ENCODE data around the gene ST6GALNAC4. TPM values are rescaled to one million over a fixed set of nuclear protein-coding genes. Genes with fewer than 3 reads are reported as not detected.
A peak's percentile ranks its signal among the peaks of the same experiment; 100 is the strongest.

The ST6GALNAC4 gene
- total and polyA plus RNA-seq, 2 experiments from 2014 or later = 48.8 to 119 TPM

DNA sequence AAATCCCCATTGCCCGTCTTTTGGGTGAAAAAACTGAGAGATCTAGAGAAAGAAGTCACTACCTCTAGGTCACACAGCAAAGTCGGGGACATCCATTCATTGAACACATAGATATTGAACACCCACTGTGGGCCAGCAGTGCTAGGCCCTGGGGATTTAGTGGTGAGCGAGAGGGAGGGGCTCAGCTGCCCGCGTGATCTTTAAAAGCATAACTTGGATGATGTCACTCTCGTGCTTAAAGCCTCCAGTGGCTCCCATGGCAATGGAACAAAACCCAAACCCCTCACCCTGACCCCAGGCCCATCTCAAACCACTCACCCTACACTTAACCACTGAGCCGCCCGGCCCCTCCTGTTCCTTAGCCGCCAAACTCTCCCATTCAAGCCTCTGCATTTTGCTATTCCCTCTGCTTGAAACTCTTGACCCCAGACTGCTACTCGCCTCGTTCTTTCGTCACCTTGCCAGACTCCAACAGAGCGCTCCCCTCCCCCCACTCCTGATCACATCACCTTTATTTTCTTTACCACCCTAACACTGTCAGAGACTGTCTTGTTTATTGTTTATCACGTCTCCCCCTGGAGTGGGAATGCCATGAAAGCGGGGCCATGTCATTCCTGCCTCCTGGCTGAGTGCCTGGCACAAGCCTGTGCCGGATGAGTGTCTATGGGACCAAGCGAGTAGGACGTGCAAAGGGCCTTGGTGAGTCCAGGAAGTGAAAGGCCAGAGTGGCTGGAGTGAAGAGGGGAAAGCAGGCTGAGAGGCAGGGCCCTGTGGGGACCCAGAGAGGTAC is 14.4 kb upstream of the ST6GALNAC4 start:
- TF ChIP-seq CTCF (IDR thresholded peaks at IDR 0.05; ENCODE audit: low read depth, low read length) = no peak
- peak overlapping the region; percentile 43 for H3K4me3 ChIP-seq
- H3K27me3 ChIP-seq = peaks cover 30% of the 10 kb centered on the region
- H3K27ac ChIP-seq = no peak overlapping the region
- H3K9me3 ChIP-seq (ENCODE audit: low read depth) = no peaks in the 10 kb centered on the region
- no peaks in the 10 kb centered on the region for H3K36me3 ChIP-seq
- DNase-seq (ENCODE audit: low read depth in 1 of 2, low spot score in 1 of 2) = peak in 1 of 2 donors; percentile 74
- H3K4me1 ChIP-seq (ENCODE audit: low read depth) = no peaks in the 10 kb centered on the region

DNA sequence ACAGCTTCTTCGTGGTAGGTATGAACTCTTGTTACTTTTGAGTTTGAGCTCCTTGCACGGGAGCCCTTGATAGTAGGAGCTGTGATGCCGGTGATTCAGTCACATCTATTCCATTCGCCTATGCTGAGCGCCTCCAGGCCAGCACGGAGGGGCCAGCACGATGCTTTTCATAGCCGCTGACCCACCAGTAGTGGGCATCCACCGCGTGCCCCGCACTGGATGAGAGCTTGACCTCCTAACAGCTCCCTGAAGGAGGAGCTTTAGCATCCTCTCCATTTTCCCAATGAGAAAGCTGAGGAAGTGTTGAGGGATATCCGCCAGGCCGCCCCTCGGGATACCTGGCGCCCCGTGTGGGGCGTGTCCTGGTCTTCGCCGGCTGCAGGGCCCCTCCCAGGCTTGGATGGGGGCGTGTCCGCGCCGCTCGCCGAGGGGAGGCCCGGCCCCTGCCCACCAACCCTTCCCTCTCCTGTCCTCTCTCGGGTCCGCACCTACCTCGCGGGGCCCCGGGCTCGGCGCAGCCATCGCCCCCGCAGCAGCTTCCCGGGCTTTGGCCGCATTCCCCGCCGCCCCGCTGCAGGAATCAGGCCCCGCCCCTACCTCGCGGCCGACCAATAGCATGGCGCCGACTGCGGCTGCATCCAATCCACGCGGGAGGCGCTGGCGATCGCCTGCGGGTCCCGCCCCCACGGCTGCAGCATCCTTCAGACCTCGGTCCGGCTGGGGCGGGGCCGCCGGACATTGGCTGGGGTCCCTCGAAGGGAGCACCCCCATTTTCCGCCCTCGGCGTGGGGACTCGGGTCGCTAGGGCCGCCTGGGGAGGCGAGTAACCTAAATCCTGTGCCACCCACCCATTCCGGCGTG is 13.6 kb upstream of the ST6GALNAC4 start, which contains the start of gene PIP5KL1:
Gene PIP5KL1 (minus strand): TSS at position 547 of the 861 bp plus-strand sequence. CDS start 25 bp downstream, at position 522.
- peak; percentile 20 for TF ChIP-seq CTCF (IDR thresholded peaks at IDR 0.05; ENCODE audit: low read depth, low read length)
- peaks cover 36% of the 10 kb centered on the region for H3K27me3 ChIP-seq
- H3K4me3 ChIP-seq = peak within 1 kb of the TSS; percentile 43
- no peaks in the 10 kb centered on the region for H3K9me3 ChIP-seq (ENCODE audit: low read depth)
- H3K36me3 ChIP-seq = no peaks in the 10 kb centered on the region
- H3K4me1 ChIP-seq (ENCODE audit: low read depth) = no peaks in the 10 kb centered on the region
- H3K27ac ChIP-seq = no peak within 1 kb of the TSS
- peak; percentile 88 to 92 for DNase-seq (ENCODE audit: low read depth in 1 of 2, low spot score in 1 of 2)

GRCh38 chr9:127929625-127929979 is 12.8 kb upstream of the ST6GALNAC4 start:
- Histone ChIP-seq H3K27me3 (peaks cover 36% of the 10 kb centered on the region), H3K36me3 (no peaks in the 10 kb centered on the region), H3K9me3 (ENCODE audit: low read depth) (no peaks in the 10 kb centered on the region), H3K4me1 (ENCODE audit: low read depth) (no peaks in the 10 kb centered on the region), H3K27ac (no peak overlapping the region), H3K4me3 (no peak overlapping the region)
- no peak for DNase-seq (ENCODE audit: low read depth in 1 of 2, low spot score in 1 of 2)
- no peak for TF ChIP-seq CTCF (IDR thresholded peaks at IDR 0.05; ENCODE audit: low read depth, low read length)

DNA sequence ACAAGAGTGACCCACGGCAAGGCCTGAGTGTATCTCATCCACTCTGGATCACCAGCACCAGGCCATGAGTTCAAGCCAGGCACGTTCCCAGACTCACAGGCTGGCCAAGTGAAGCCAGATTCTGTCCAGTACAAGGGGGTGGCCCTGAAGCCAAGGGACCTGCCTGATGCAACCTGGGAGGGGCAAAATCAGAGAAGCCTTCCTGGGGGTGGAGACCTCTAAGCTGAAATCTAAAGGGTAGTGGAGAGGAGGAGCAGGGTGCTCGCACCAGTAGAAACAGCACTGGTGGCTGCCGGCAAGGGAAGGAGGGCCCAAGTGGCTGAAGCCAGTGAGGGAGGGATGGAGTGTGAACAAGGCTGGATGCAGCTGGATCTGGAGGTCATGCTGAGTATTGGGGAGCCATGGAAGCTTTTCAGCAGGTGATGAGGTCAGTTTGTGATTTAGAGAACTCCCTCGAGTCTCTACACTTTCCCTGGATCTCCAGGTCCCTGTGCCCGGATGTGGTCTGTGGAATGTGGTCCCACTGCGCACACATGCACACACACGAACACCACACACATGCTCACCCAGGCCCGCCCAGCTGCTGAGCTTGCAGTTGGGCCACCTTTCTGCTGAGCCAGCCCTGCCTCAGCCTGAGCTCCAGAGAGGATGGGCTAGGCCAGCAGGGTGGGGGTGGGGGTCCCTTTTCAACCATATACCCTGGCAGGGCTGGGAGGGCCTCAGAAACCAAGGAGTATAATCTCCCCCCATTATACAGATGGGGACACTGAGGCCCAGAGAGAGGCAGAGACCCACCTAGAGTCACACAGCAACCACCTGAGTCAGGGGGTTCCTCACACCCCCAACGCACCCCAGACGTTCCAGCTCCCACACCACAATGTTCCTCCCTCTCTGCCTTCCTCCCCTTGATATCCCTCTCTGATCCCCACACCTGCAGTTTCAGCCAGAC is 12.1 kb upstream of the ST6GALNAC4 start:
- peaks cover 36% of the 10 kb centered on the region for H3K27me3 ChIP-seq
- H3K27ac ChIP-seq = no peak overlapping the region
- no peaks in the 10 kb centered on the region for H3K9me3 ChIP-seq (ENCODE audit: low read depth)
- H3K36me3 ChIP-seq = no peaks in the 10 kb centered on the region
- DNase-seq (ENCODE audit: low read depth in 1 of 2, low spot score in 1 of 2) = no peak
- no peak for TF ChIP-seq CTCF (IDR thresholded peaks at IDR 0.05; ENCODE audit: low read depth, low read length)
- H3K4me3 ChIP-seq = no peak overlapping the region
- no peaks in the 10 kb centered on the region for H3K4me1 ChIP-seq (ENCODE audit: low read depth)

Measured in cardiac muscle cell (in vitro differentiated cells and primary cell).